GM06990 (cell line): ENCODE data around the gene NLRP9.

Source experiments
- DNase-seq: peaks from one replicate; pipeline ENCODE4 v3.0.0-alpha.2; 2011; ENCODE audit not compliant: insufficient read length; ENCODE audit errors: extremely low read depth
- H3K27me3 ChIP-seq: replicated peaks from 2 replicates; pipeline ENCODE4 v1.6.0; 2011; ENCODE audit warnings: low read length; ENCODE audit not compliant: control insufficient read depth, insufficient read depth
- H3K36me3 ChIP-seq: 2 replicates; pipeline ENCODE4 v1.5.1; 2011; ENCODE audit warnings: low read length; ENCODE audit not compliant: control insufficient read depth, insufficient read depth
- H3K4me3 ChIP-seq: replicated peaks from 2 replicates; pipeline ENCODE4 v1.5.1; 2011; ENCODE audit warnings: low read depth, mild to moderate bottlenecking, control low read depth, low read length
- CTCF ChIP-seq: IDR thresholded peaks from 2 replicates; pipeline ENCODE4 v1.5.1; 2011; ENCODE audit warnings: low read length, control low read depth, mild to moderate bottlenecking, inconsistent platforms; ENCODE audit not compliant: insufficient read depth, poor library complexity, severe bottlenecking

The NLRP9 gene

GRCh38 chr19:55668603-55669348, 69.4 kb downstream of the NLRP9 start:
- peak; percentile 13 for DNase-seq
- Histone ChIP-seq H3K4me3 (no peak overlapping the region), H3K36me3 (peaks cover 64% of the 10 kb centered on the region), H3K27me3 (no peaks in the 10 kb centered on the region)
- no peak for TF ChIP-seq CTCF

- no peak for TF ChIP-seq CTCF
- no peak for DNase-seq
- Histone ChIP-seq H3K27me3 (no peaks in the 10 kb centered on the region), H3K4me3 (no peak overlapping the region), H3K36me3 (peaks cover 69% of the 10 kb centered on the region)
Observed at GRCh38 chr19:55667958-55668357, 70.2 kb downstream of the NLRP9 start.

- DNase-seq, result no peak
- TF ChIP-seq CTCF, result no peak
- no peak overlapping the region for H3K4me3 ChIP-seq
- H3K27me3 ChIP-seq, result no peaks in the 10 kb centered on the region
- peaks cover 73% of the 10 kb centered on the region for H3K36me3 ChIP-seq
Observed at GRCh38 chr19:55667511-55667910, 70.7 kb downstream of the NLRP9 start.

- TF ChIP-seq CTCF, result no peak
- Histone ChIP-seq H3K4me3 (no peak overlapping the region), H3K36me3 (peaks cover 73% of the 10 kb centered on the region), H3K27me3 (no peaks in the 10 kb centered on the region)
- DNase-seq, result no peak
Observed at GRCh38 chr19:55667006-55667381, 71.2 kb downstream of the NLRP9 start.

GRCh38 chr19:55666343-55667005, 71.7 kb downstream of the NLRP9 start:
- H3K4me3 ChIP-seq, result no peak overlapping the region
- H3K27me3 ChIP-seq, result no peaks in the 10 kb centered on the region
- no peak for TF ChIP-seq CTCF
- no peak for DNase-seq
- peaks cover 75% of the 10 kb centered on the region for H3K36me3 ChIP-seq
